DOHH2 (cell line): ENCODE data around the gene ARID5B.

Source experiments
- H3F3A ChIP-seq: fragments of 200-600 bp; sonication (generic), shearing (Covaris generic); 2 replicates; pipeline ENCODE4 v1.6.0; 2016; ENCODE audit warnings: antibody characterized with exemption, mild to moderate bottlenecking; ENCODE audit not compliant: control insufficient read depth, insufficient read depth
- H3K27ac ChIP-seq: fragments of 200-600 bp; sonication (generic); 2 replicates; pipeline ENCODE4 v1.5.1; 2014; ENCODE audit warnings: low read depth, mild to moderate bottlenecking, low read length, moderate library complexity
- H3K27me3 ChIP-seq: fragments of 200-600 bp; sonication (generic); 2 replicates; pipeline ENCODE4 v1.6.1; 2014; ENCODE audit warnings: mild to moderate bottlenecking, low read length, mixed read lengths; ENCODE audit not compliant: control insufficient read depth
- H3K36me3 ChIP-seq: fragments of 200-600 bp; sonication (generic); 2 replicates; pipeline ENCODE4 v1.6.1; 2014; ENCODE audit warnings: mild to moderate bottlenecking, low read length, moderate library complexity, mixed read lengths; ENCODE audit not compliant: control insufficient read depth
- H3K4me1 ChIP-seq: fragments of 200-600 bp; sonication (generic); 2 replicates; pipeline ENCODE4 v1.6.1; 2014; ENCODE audit warnings: mild to moderate bottlenecking, low read length, mixed read lengths; ENCODE audit not compliant: control insufficient read depth
- H3K4me2 ChIP-seq: fragments of 200-600 bp; sonication (generic); 2 replicates; pipeline ENCODE4 v1.6.0; 2014; ENCODE audit warnings: mild to moderate bottlenecking, low read length, moderate library complexity
- H3K4me3 ChIP-seq: fragments of 200-600 bp; sonication (generic); 2 replicates; pipeline ENCODE4 v1.5.1; 2014; ENCODE audit warnings: mild to moderate bottlenecking, low read length, mixed read lengths
- H3K79me2 ChIP-seq: fragments of 200-600 bp; sonication (generic); 2 replicates; pipeline ENCODE4 v1.6.1; 2014; ENCODE audit warnings: mild to moderate bottlenecking, low read length, mixed read lengths; ENCODE audit not compliant: control insufficient read depth
- H3K9me2 ChIP-seq: fragments of 200-600 bp; sonication (generic); replicated peaks from 2 replicates; pipeline ENCODE4 v1.6.1; 2014; ENCODE audit warnings: mild to moderate bottlenecking, low read length, mixed read lengths; ENCODE audit not compliant: control insufficient read depth
- H3K9me3 ChIP-seq: fragments of 200-600 bp; sonication (generic); 2 replicates; pipeline ENCODE4 v1.6.1; 2014; ENCODE audit warnings: antibody characterized with exemption, low read length, mixed read lengths; ENCODE audit not compliant: control insufficient read depth, insufficient read depth
- H4K20me1 ChIP-seq: fragments of 200-600 bp; sonication (generic); 2 replicates; pipeline ENCODE4 v1.6.0; 2014; ENCODE audit warnings: low read depth, mild to moderate bottlenecking, antibody characterized with exemption, low read length, moderate library complexity; ENCODE audit not compliant: control insufficient read depth, insufficient read depth
- EZH2phosphoT487 ChIP-seq: fragments of 200-600 bp; sonication (generic); IDR thresholded peaks from 2 replicates; pipeline ENCODE4 v1.6.1; 2017; ENCODE audit warnings: borderline replicate concordance, mild to moderate bottlenecking, antibody characterized with exemption, low read length, moderate library complexity, mixed read lengths
- TF ChIP-seq, protein P1 (sequence below): fragments of 200-600 bp; sonication (generic); IDR thresholded peaks from one replicate; pipeline ENCODE4 v1.5.1; 2014; ENCODE audit warnings: antibody characterized with exemption, mild to moderate bottlenecking, low read depth, low read length; ENCODE audit not compliant: poor library complexity, severe bottlenecking

The ARID5B gene

DNA sequence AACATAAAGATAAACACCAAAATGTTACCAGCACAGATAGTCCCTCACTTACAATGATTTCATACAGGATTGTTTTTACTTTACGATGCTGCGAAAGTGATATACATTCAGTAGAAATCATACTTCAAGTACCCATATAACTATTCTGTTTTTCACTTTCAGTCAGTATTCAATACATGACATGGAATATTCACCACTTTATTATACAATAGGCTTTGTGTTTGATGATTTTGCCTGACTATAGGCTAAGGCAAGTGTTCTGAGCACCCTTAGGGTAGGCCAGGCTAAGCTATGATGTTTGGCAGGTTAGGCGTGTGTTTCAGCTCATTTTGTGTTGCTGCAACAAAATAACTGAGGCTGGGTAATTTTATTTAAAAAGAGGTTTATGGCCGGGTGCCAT, 212.2 kb downstream of the ARID5B start:
- Histone ChIP-seq H3K4me3 (no peak overlapping the region), H4K20me1 (no peaks in the 10 kb centered on the region), H3K27me3 (no peaks in the 10 kb centered on the region), H3K4me1 (peaks cover 58% of the 10 kb centered on the region), H3K9me2 (no peaks in the 10 kb centered on the region), H3K4me2 (no peak overlapping the region), H3K79me2 (no peaks in the 10 kb centered on the region), H3K9me3 (no peaks in the 10 kb centered on the region), H3K36me3 (no peaks in the 10 kb centered on the region), H3F3A (peaks cover 23% of the 10 kb centered on the region), H3K27ac (no peak overlapping the region)
- TF ChIP-seq EZH2phosphoT487 = no peak
- TF ChIP-seq, protein P1, sequence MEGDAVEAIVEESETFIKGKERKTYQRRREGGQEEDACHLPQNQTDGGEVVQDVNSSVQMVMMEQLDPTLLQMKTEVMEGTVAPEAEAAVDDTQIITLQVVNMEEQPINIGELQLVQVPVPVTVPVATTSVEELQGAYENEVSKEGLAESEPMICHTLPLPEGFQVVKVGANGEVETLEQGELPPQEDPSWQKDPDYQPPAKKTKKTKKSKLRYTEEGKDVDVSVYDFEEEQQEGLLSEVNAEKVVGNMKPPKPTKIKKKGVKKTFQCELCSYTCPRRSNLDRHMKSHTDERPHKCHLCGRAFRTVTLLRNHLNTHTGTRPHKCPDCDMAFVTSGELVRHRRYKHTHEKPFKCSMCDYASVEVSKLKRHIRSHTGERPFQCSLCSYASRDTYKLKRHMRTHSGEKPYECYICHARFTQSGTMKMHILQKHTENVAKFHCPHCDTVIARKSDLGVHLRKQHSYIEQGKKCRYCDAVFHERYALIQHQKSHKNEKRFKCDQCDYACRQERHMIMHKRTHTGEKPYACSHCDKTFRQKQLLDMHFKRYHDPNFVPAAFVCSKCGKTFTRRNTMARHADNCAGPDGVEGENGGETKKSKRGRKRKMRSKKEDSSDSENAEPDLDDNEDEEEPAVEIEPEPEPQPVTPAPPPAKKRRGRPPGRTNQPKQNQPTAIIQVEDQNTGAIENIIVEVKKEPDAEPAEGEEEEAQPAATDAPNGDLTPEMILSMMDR = no peak

DNA sequence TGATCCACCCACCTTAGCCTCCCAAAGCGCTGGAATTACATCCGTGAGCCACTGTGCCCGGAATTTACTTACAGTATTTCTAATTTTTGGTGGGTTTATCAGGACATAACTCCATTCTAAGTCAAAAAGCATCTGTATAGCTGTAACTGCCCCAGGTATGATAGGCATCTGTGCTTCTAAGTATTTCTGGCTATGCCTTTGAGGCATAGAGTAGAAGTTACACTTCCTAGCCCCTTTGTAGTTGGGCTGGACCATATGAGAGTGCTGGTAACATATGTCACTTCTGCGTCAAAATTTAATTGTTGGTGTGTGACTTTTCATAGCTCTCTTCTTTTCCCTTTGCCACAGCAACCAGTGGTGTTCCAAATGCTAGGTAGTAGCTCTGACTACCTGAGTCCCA, 213.8 kb downstream of the ARID5B start:
- no peaks in the 10 kb centered on the region for H3K9me2 ChIP-seq
- no peak overlapping the region for H3K4me3 ChIP-seq

DNA sequence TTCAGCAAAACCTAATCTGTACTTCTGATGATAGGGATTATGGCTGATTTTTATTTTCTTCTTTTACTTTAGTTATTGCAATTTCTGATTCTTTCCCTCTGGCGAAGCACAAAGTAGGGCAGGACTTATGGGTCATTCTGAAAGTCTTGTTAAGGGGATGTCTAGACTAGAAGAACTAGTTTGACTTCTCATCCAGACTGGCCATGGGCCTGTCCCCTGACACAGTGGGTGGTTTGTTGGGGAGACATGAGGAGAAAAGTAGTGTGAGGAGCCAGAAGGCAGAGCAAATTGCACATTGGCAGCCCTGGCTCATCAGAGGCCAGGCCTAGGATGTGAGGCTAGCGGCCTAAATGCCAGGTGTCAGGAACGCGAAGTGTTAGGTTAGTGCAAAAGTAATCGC, 214.3 kb downstream of the ARID5B start:
- Histone ChIP-seq H3K27ac (no peak overlapping the region), H3K4me1 (peaks cover 38% of the 10 kb centered on the region), H3K9me2 (no peaks in the 10 kb centered on the region), H3K27me3 (no peaks in the 10 kb centered on the region), H3K79me2 (no peaks in the 10 kb centered on the region), H3K9me3 (no peaks in the 10 kb centered on the region), H3K4me2 (no peak overlapping the region), H3F3A (peaks cover 5% of the 10 kb centered on the region), H3K4me3 (no peak overlapping the region), H4K20me1 (no peaks in the 10 kb centered on the region), H3K36me3 (no peaks in the 10 kb centered on the region)
- TF ChIP-seq, protein P1 = no peak
- TF ChIP-seq EZH2phosphoT487 = no peak

More for the DNA sequence above, 213.8 kb downstream of the ARID5B start:
- no peaks in the 10 kb centered on the region for H3K36me3 ChIP-seq
- H3F3A ChIP-seq = peaks cover 10% of the 10 kb centered on the region
- H3K9me3 ChIP-seq = no peaks in the 10 kb centered on the region
- H3K27ac ChIP-seq = no peak overlapping the region
- H3K4me1 ChIP-seq = peaks cover 43% of the 10 kb centered on the region
- H3K79me2 ChIP-seq = no peaks in the 10 kb centered on the region
- H4K20me1 ChIP-seq = no peaks in the 10 kb centered on the region
- H3K4me2 ChIP-seq = no peak overlapping the region
- TF ChIP-seq EZH2phosphoT487 = no peak
- H3K27me3 ChIP-seq = no peaks in the 10 kb centered on the region

DNA sequence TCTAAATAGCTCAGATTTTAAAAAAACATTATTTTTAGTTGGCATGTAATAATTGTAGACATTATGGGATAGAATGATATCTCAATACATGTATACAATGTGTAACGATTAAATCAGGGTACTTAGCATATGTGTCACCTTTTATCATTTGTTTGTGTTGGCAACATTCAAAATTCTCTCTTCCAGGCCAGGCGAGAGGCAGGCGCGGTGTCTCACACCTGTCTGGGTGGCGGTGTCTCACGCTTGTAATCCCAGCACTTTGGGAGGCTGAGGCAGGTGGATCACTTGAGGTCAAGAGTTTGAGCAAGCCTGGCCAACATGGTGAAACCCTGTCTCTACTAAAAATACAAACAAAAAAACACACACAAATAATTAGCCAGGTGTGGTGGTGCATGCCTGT, 215.4 kb downstream of the ARID5B start:
- TF ChIP-seq, protein P1 = no peak
- Histone ChIP-seq H3K27me3 (no peaks in the 10 kb centered on the region), H3K36me3 (no peaks in the 10 kb centered on the region), H4K20me1 (no peaks in the 10 kb centered on the region), H3K4me2 (no peak overlapping the region), H3F3A (peaks cover 4% of the 10 kb centered on the region; the same call in 1 of the 2 replicates), H3K4me1 (peaks cover 28% of the 10 kb centered on the region), H3K9me3 (no peaks in the 10 kb centered on the region), H3K79me2 (no peaks in the 10 kb centered on the region), H3K9me2 (no peaks in the 10 kb centered on the region), H3K27ac (no peak overlapping the region), H3K4me3 (no peak overlapping the region)
